ENCODE measurements around the gene C11orf68.

C11orf68 gene

GRCh38 chr11:65944191-65944590 lies 25.3 kb upstream of the C11orf68 start:
- DNase-seq: no peak

GRCh38 chr11:65942531-65942930 lies 23.7 kb upstream of the C11orf68 start:
- DNase-seq: no peak

- DNase-seq: no peak
Measured at GRCh38 chr11:65941720-65942310, 23.0 kb upstream of the C11orf68 start.

- DNase-seq: no peak
Measured at GRCh38 chr11:65937766-65938165, 18.9 kb upstream of the C11orf68 start.

GRCh38 chr11:65934014-65934413 lies 15.2 kb upstream of the C11orf68 start:
- DNase-seq: no peak

GRCh38 chr11:65932558-65932919 lies 13.7 kb upstream of the C11orf68 start:
- DNase-seq: peak in 1 of 2 donors; percentile 33

GRCh38 chr11:65931773-65932557 lies 13.1 kb upstream of the C11orf68 start:
- no peak for DNase-seq

- DNase-seq: no peak
Measured at GRCh38 chr11:65928667-65929066, 9.8 kb upstream of the C11orf68 start.

GRCh38 chr11:65927904-65928397 lies 9.1 kb upstream of the C11orf68 start:
- peak; percentile 65 to 73 for DNase-seq

- no peak for DNase-seq
Measured at GRCh38 chr11:65925397-65925796, 6.5 kb upstream of the C11orf68 start.

- no peak for DNase-seq
Measured at GRCh38 chr11:65922565-65922964, 3.7 kb upstream of the C11orf68 start.

- DNase-seq: no peak
Measured at GRCh38 chr11:65921876-65922275, 3.0 kb upstream of the C11orf68 start.

GRCh38 chr11:65921033-65921555 lies 2.2 kb upstream of the C11orf68 start:
- DNase-seq: no peak

GRCh38 chr11:65920372-65920802 lies 1.5 kb upstream of the C11orf68 start:
- no peak for DNase-seq

- peak in 1 of 2 donors; percentile 33 for DNase-seq
Measured at GRCh38 chr11:65919573-65920371, 910 bp upstream of the C11orf68 start.

GRCh38 chr11:65919141-65919572 lies 295 bp upstream of the C11orf68 start, which contains the start of gene DRAP1:
TSS of gene DRAP1 (plus strand) at chr11:65919426. CDS start at chr11:65919502, 76 bp downstream.
- DNase-seq: peak; percentile 98 to 99

- no peak for DNase-seq
Measured at GRCh38 chr11:65917434-65918210, 1.2 kb downstream of the C11orf68 start.

GRCh38 chr11:65917077-65917433 lies 1.8 kb downstream of the C11orf68 start:
- no peak for DNase-seq

GRCh38 chr11:65916391-65916790 lies 2.5 kb downstream of the C11orf68 start:
- no peak for DNase-seq

- peak; percentile 52 to 65 for DNase-seq
Measured at GRCh38 chr11:65915821-65916251, 3.0 kb downstream of the C11orf68 start.

- no peak for DNase-seq
Measured at GRCh38 chr11:65915101-65915820, 3.6 kb downstream of the C11orf68 start.
